CD4-positive, alpha-beta memory T cell (primary cell): ENCODE measurements around the gene ABO. TPM values are rescaled to one million over a fixed set of nuclear protein-coding genes. Genes with fewer than 3 reads are reported as not detected.

Source experiments
- CTCF ChIA-PET: fragments of 350-600 bp; sonication (Branson Sonifier 250); formaldehyde crosslinking; loops from one replicate; lab custom pipeline; 2021; ENCODE audit warnings: inconsistent platforms; ENCODE audit not compliant: partially characterized antibody; lab: Charles Lee
- POLR2A ChIA-PET: fragments of 350-600 bp; sonication (Branson Sonifier 250); formaldehyde crosslinking; loops from one replicate; lab custom pipeline; 2021; ENCODE audit not compliant: partially characterized antibody; lab: Charles Lee
- DNase-seq, 5 donors: peaks; one replicate each; pipeline versions ENCODE4 v3.0.0 to v3.0.0-alpha.2; 2020 to 2022; ENCODE audit warnings: mixed read lengths in 1 of 5
- H3K27ac ChIP-seq: one replicate; pipeline ENCODE4 v1.7.0; 2013; ENCODE audit warnings: low read depth, low read length
- H3K27me3 ChIP-seq: 2 replicates; pipeline ENCODE4 v1.7.0; 2013; ENCODE audit warnings: mild to moderate bottlenecking, low read length, moderate library complexity; ENCODE audit not compliant: insufficient read depth
- H3K36me3 ChIP-seq: 2 replicates; pipeline ENCODE4 v1.7.0; 2013; ENCODE audit warnings: mild to moderate bottlenecking, low read length, moderate library complexity; ENCODE audit not compliant: insufficient read depth
- H3K4me1 ChIP-seq: 2 replicates; pipeline ENCODE4 v1.7.0; 2013; ENCODE audit warnings: mild to moderate bottlenecking, low read length, moderate library complexity; ENCODE audit not compliant: insufficient read depth
- H3K4me3 ChIP-seq, 2 donors: one replicate each; pipeline ENCODE4 v1.7.0; 2013; ENCODE audit warnings: low read length in 2 of 2, mild to moderate bottlenecking in 1 of 2
- H3K9me3 ChIP-seq, 2 donors: one replicate each; pipeline ENCODE4 v1.7.0; 2013; ENCODE audit warnings: low read length in 2 of 2, control low read depth in 1 of 2; ENCODE audit not compliant: control insufficient read depth in 1 of 2
- H3K27ac Mint-ChIP-seq, 7 donors: one replicate each; pipeline ENCODE4 v1.8.0; 2020 to 2021; ENCODE audit warnings: mixed read lengths in 7 of 7, mild to moderate bottlenecking in 6 of 7, inconsistent platforms in 3 of 7, moderate library complexity in 3 of 7
- H3K27me3 Mint-ChIP-seq, 2 donors: one replicate each; pipeline ENCODE4 v1.8.0; 2020 to 2021; ENCODE audit warnings: mixed read lengths in 2 of 2
- H3K36me3 Mint-ChIP-seq, 2 donors: one replicate each; pipeline ENCODE4 v1.8.0; 2020 to 2021; ENCODE audit warnings: mixed read lengths in 2 of 2, inconsistent platforms in 1 of 2, mild to moderate bottlenecking in 1 of 2
- H3K4me1 Mint-ChIP-seq, 4 donors: one replicate each; pipeline ENCODE4 v1.8.0; 2020 to 2021; ENCODE audit warnings: mixed read lengths in 4 of 4, mild to moderate bottlenecking in 1 of 4
- H3K4me3 Mint-ChIP-seq, 8 donors: one replicate each; pipeline ENCODE4 v1.8.0; 2020 to 2021; ENCODE audit warnings: mixed read lengths in 8 of 8, mild to moderate bottlenecking in 7 of 8, moderate library complexity in 6 of 8, inconsistent platforms in 3 of 8
- H3K9me3 Mint-ChIP-seq, 8 donors: one replicate each; pipeline ENCODE4 v1.8.0; 2020 to 2021; ENCODE audit warnings: mixed read lengths in 8 of 8, mild to moderate bottlenecking in 5 of 8, inconsistent platforms in 3 of 8, moderate library complexity in 1 of 8
- intact Hi-C: fragments of 100-400 bp; cut with micrococcal nuclease; formaldehyde crosslinking; loops from one replicate; pipeline ENCODE4 v1.15.1; 2023
- polyA plus RNA-seq, 2 donors: library from polyadenylated mRNA; unstranded; fragments of 300-500 nt; fragmentation: Illumina TruSeq; gene quantifications; one replicate each; pipeline ENCODE4 v1.2.3, GENCODE V29; 2021
- total RNA-seq, 2 experiments: library from RNA; stranded (reverse); gene quantifications; one replicate each; pipeline ENCODE4 v1.2.3, GENCODE V29; 2021

Gene ABO
- total and polyA plus RNA-seq, 4 experiments from 2014 or later: 0.29 to 1.7 (median 1.2) TPM; not detected in 1

DNA sequence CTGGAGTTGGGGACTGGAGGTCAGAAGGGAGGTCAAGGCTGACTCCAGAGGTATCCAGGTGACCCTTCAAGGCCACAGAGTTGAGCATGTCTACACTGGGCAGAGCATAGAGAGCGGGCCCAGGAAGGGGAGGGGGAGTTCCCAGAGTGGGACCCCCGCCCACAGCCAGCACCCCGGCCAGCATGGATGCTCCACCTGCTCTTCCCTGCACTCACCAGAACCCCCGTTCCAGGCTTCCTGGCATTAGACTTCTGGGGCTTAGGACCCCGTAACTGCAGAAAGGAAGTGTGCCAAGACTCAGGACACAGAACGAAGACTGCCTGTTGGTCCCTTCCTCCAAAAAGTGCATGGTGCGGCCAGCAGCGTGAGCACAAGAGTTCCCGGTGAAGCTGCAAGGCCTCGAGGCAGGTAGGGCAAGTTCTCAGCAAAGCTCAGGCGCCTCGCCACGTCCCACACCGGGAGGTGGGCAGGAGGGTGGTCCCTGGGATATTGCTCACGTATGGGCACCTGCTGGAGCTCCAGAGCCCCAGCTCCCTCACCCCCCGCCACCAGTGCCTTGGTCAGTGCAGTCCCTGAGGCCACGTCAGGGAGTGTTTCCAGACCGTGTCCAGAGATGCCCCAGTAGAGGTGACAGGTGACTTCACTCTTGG, 13.8 kb downstream of the ABO start:
- H3K27ac Mint-ChIP-seq: no peak overlapping the region
- Histone ChIP-seq H3K36me3 (no peaks in the 10 kb centered on the region), H3K27ac (no peak overlapping the region), H3K9me3 (no peaks in the 10 kb centered on the region), H3K4me1 (no peaks in the 10 kb centered on the region), H3K27me3 (no peaks in the 10 kb centered on the region), H3K4me3 (no peak overlapping the region)
- CTCF ChIA-PET: no interaction called here
- H3K9me3 Mint-ChIP-seq: no peaks in the 10 kb centered on the region
- H3K36me3 Mint-ChIP-seq: no peaks in the 10 kb centered on the region
- H3K4me1 Mint-ChIP-seq: no peaks in the 10 kb centered on the region
- peaks cover 0 to 17% of the 10 kb centered on the region in 2 donors for H3K27me3 Mint-ChIP-seq
- POLR2A ChIA-PET: no interaction called here
- intact Hi-C loops: no loop called here
- no peak overlapping the region for H3K4me3 Mint-ChIP-seq
- no peak for DNase-seq

GRCh38 chr9:133260334-133261102, 14.5 kb downstream of the ABO start:
- no peak for DNase-seq
- ChIA-PET POLR2A (no interaction called here), CTCF (no interaction called here)
- no peaks in the 10 kb centered on the region for H3K36me3 Mint-ChIP-seq
- Histone ChIP-seq H3K27me3 (no peaks in the 10 kb centered on the region), H3K9me3 (no peaks in the 10 kb centered on the region), H3K4me1 (no peaks in the 10 kb centered on the region), H3K27ac (no peak overlapping the region), H3K36me3 (no peaks in the 10 kb centered on the region), H3K4me3 (no peak overlapping the region)
- H3K4me1 Mint-ChIP-seq: no peaks in the 10 kb centered on the region
- intact Hi-C loops: no loop called here
- peaks cover 0 to 17% of the 10 kb centered on the region in 2 donors for H3K27me3 Mint-ChIP-seq
- H3K27ac Mint-ChIP-seq: peak overlapping the region in 1 of 7 donors; percentile 5
- no peaks in the 10 kb centered on the region for H3K9me3 Mint-ChIP-seq
- H3K4me3 Mint-ChIP-seq: no peak overlapping the region

DNA sequence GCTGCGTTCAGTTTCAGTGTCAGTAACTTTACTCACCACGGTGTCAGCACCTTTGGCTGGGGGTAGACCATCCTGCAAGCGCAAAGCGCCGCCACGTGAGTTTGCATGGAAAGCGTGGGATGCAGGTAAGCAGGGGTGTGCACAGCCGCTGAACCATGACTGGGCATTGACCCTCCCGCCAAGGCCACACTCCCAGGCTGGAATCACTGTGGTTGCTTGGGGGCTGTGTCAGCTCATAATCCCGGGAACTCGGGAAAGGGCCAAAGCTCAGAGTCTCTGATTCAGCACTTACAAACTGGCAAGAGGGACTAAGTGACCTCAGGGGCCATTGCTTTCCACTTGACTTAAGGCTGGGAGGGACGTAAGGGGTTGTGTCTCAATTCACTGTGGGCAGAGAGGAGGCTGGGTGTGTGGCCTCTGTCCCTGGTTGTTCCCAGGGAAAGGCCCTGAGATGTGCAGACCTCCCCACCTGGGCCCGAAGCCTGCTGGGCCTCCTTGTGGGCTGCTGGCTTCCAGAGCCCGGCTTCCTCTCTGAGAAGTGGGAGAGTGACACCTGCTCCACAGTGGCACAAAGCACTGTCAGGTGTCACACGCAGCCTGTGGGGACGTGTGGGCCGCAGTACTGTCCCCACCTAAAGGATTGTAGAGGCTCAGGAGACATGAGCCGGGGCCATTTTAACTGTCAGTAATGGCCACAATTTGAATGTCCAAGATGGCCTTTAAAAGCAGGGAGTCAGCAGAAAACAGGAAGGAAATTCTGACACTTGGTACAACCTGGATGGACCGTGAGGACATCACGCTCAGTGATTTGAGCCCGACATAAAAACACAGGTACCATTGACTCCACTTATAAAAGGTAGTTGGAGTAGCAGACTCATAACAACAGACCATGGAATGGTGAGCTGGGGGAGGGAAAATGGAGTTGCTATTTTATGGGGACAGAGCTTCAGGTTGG, 16.7 kb downstream of the ABO start:
- no peaks in the 10 kb centered on the region for H3K9me3 ChIP-seq
- DNase-seq: no peak
- H3K27ac ChIP-seq: no peak overlapping the region
- Mint-ChIP-seq H3K27me3 (peaks cover 0 to 7% of the 10 kb centered on the region in 2 donors), H3K9me3 (peaks cover 0 to 2% (median 0%) of the 10 kb centered on the region in 8 donors), H3K4me1 (peaks cover 0 to 3% (median 0%) of the 10 kb centered on the region in 4 donors), H3K4me3 (no peak overlapping the region), H3K27ac (no peak overlapping the region), H3K36me3 (no peaks in the 10 kb centered on the region)
- H3K27me3 ChIP-seq: no peaks in the 10 kb centered on the region
- intact Hi-C loops: no loop called here
- no peaks in the 10 kb centered on the region for H3K36me3 ChIP-seq
- ChIA-PET CTCF (no interaction called here), POLR2A (no interaction called here)
- no peaks in the 10 kb centered on the region for H3K4me1 ChIP-seq
- no peak overlapping the region for H3K4me3 ChIP-seq

DNA sequence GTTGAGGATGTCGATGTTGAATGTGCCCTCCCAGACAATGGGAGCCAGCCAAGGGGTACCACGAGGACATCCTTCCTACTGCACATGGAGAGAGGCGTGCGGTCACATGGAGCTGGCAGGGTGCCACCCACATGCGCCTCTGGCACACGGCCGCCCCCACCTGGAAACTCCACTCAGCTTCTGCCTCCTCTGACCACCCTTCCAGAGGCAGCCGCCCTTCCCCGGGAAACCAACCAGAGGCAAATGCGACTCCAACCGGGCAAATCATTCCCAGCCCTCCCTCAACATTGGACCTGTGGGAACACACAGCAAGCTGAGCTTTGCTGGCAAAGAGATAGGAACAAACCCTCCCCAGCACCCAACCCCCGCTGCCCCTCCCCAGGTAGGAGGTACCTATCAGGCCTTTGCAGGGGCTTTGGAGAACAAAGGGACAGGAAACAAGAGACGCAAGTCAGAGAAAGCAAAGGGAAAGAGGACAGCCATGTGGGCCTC, 17.5 kb downstream of the ABO start:
- peaks cover under 1% of the 10 kb centered on the region for H3K4me1 ChIP-seq
- Mint-ChIP-seq H3K36me3 (no peaks in the 10 kb centered on the region), H3K4me3 (no peak overlapping the region), H3K27ac (no peak overlapping the region), H3K27me3 (peaks cover 3 to 8% of the 10 kb centered on the region in 2 donors), H3K9me3 (peaks cover 0 to 2% (median 0%) of the 10 kb centered on the region in 8 donors), H3K4me1 (peaks cover 0 to 6% (median 0%) of the 10 kb centered on the region in 4 donors)
- H3K36me3 ChIP-seq: no peaks in the 10 kb centered on the region
- H3K9me3 ChIP-seq: no peaks in the 10 kb centered on the region
- H3K4me3 ChIP-seq: no peak overlapping the region
- H3K27me3 ChIP-seq: no peaks in the 10 kb centered on the region
- intact Hi-C loops: no loop called here
- no peak for DNase-seq
- ChIA-PET POLR2A (no interaction called here), CTCF (no interaction called here)
- H3K27ac ChIP-seq: no peak overlapping the region

- H3K27me3 Mint-ChIP-seq: peaks cover 3 to 8% of the 10 kb centered on the region in 2 donors
- CTCF ChIA-PET: interaction anchor here (1.0 kb wide), 1 partner anchor 18 kb away, joined by 3 read pairs; no protein-coding TSS in a partner anchor
These were observed 18.3 kb downstream of the ABO start for GRCh38 chr9:133256686-133257091.

DNA sequence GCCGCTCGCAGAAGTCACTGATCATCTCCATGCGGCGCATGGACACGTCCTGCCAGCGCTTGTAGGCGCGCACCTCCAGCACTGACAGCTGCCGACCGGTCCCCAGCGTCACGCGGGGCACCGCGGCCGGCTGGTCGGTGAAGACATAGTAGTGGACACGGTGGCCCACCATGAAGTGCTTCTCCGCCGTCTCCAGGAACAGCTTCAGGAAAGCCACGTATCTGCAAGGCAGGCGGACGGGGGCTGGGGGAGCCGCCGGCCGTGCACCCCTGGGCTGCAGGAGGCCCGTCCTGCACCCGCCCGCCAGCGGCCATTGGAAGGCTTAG, 18.9 kb downstream of the ABO start:
- H3K4me3 ChIP-seq: no peak overlapping the region
- Mint-ChIP-seq H3K9me3 (peaks cover 0 to 2% (median 0%) of the 10 kb centered on the region in 8 donors), H3K4me3 (no peak overlapping the region), H3K27me3 (peaks cover 3 to 8% of the 10 kb centered on the region in 2 donors), H3K36me3 (no peaks in the 10 kb centered on the region), H3K4me1 (peaks cover 0 to 6% (median 0%) of the 10 kb centered on the region in 4 donors), H3K27ac (no peak overlapping the region)
- H3K27ac ChIP-seq: no peak overlapping the region
- no peak for DNase-seq
- H3K36me3 ChIP-seq: no peaks in the 10 kb centered on the region
- H3K9me3 ChIP-seq: no peaks in the 10 kb centered on the region
- H3K4me1 ChIP-seq: peaks cover 10% of the 10 kb centered on the region
- ChIA-PET CTCF (interaction anchor here (1.0 kb wide), 1 partner anchor 18 kb away, joined by 3 read pairs; no protein-coding TSS in a partner anchor), POLR2A (no interaction called here)
- H3K27me3 ChIP-seq: no peaks in the 10 kb centered on the region
- intact Hi-C loops: no loop called here

More at GRCh38 chr9:133256686-133257091, 18.3 kb downstream of the ABO start:
- Mint-ChIP-seq H3K27ac (no peak overlapping the region), H3K4me3 (no peak overlapping the region), H3K9me3 (peaks cover 0 to 2% (median 0%) of the 10 kb centered on the region in 8 donors), H3K4me1 (peaks cover 0 to 6% (median 0%) of the 10 kb centered on the region in 4 donors), H3K36me3 (no peaks in the 10 kb centered on the region)
- Histone ChIP-seq H3K36me3 (no peaks in the 10 kb centered on the region), H3K27me3 (no peaks in the 10 kb centered on the region), H3K4me1 (peaks cover 9% of the 10 kb centered on the region), H3K9me3 (no peaks in the 10 kb centered on the region), H3K27ac (no peak overlapping the region), H3K4me3 (no peak overlapping the region)
- intact Hi-C loops: no loop called here
- DNase-seq: no peak
- POLR2A ChIA-PET: no interaction called here
